Measurements from ENCODE around the gene PDE6G. TPM values are rescaled to one million over a fixed set of nuclear protein-coding genes. Genes with fewer than 3 reads are reported as not detected.
"Not testable (repeated sequence)": the region's sequence is repeated elsewhere in the genome, so short reads cannot be mapped to it uniquely, and the experiment has no call there.

Gene PDE6G
- total and polyA plus RNA-seq, 2 experiments from 2014 or later = 5.5 to 9.0 TPM

DNA sequence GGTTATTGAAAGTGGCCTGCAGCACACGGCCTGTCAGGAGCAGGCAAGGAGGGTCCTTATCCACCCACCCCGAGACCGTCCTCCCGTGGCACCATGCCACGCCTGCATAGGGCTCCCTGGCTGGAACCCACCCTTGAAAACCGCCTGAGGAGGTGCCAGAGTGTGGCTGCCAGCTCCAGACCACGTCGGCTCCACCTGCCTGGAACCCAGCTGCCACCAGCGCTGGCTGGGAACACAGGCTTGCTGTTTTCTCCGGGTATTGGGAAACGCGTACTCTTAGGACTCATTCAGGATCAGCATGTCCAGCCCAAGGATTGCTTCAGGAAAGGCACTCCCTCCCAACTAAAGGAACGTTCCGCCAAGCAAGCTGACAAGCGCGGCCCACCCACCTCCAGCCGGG, 20.6 kb upstream of the PDE6G start:
- H2AFZ ChIP-seq = no peak overlapping the region
- no peaks in the 10 kb centered on the region for H3K9me2 ChIP-seq (ENCODE audit: insufficient read depth)
- peaks cover 3% of the 10 kb centered on the region; the same call in 1 of the 2 replicates for H4K20me1 ChIP-seq (replicated peaks; ENCODE audit: insufficient read depth)
- no peak overlapping the region for H3K4me3 Mint-ChIP-seq
- peaks cover 12% of the 10 kb centered on the region; the same call in 1 of the 2 replicates for H3F3A ChIP-seq (replicated peaks; ENCODE audit: low read depth)
- H3K4me3 ChIP-seq = no peak overlapping the region
- peaks cover 12% of the 10 kb centered on the region for H3K79me2 ChIP-seq (replicated peaks; ENCODE audit: insufficient read depth)
- DNase-seq (ENCODE audit: low spot score) (no peak), ATAC-seq (no peak)
- peaks cover 35% of the 10 kb centered on the region for H3K36me3 Mint-ChIP-seq (ENCODE audit: low read depth)
- no peak overlapping the region for H3K27ac ChIP-seq (ENCODE audit: low read depth)
- peaks cover 7% of the 10 kb centered on the region; the same call in 1 of the 2 replicates for H3K36me3 ChIP-seq (ENCODE audit: insufficient read depth)
- TF ChIP-seq ZNF331 (CRISPR knock-in tag; IDR thresholded peaks at IDR 0.05; ENCODE audit: low read depth) (no peak), JUNB (IDR thresholded peaks at IDR 0.05; ENCODE audit: unreplicated experiment) (no peak), POLR2AphosphoS5 (IDR thresholded peaks at IDR 0.05; ENCODE audit: low read depth) (no peak), NANOG (IDR thresholded peaks at IDR 0.05; ENCODE audit: borderline replicate concordance) (no peak), CREB1 (CRISPR knock-in tag; IDR thresholded peaks at IDR 0.05; ENCODE audit: low read depth) (no peak)
- TF ChIP-seq, protein P1, sequence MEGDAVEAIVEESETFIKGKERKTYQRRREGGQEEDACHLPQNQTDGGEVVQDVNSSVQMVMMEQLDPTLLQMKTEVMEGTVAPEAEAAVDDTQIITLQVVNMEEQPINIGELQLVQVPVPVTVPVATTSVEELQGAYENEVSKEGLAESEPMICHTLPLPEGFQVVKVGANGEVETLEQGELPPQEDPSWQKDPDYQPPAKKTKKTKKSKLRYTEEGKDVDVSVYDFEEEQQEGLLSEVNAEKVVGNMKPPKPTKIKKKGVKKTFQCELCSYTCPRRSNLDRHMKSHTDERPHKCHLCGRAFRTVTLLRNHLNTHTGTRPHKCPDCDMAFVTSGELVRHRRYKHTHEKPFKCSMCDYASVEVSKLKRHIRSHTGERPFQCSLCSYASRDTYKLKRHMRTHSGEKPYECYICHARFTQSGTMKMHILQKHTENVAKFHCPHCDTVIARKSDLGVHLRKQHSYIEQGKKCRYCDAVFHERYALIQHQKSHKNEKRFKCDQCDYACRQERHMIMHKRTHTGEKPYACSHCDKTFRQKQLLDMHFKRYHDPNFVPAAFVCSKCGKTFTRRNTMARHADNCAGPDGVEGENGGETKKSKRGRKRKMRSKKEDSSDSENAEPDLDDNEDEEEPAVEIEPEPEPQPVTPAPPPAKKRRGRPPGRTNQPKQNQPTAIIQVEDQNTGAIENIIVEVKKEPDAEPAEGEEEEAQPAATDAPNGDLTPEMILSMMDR (conservative IDR thresholded peaks at IDR 0.05; ENCODE audit: low read depth in 2 of 2) = no peak
- no peaks in the 10 kb centered on the region for H3K9me3 Mint-ChIP-seq
- no peaks in the 10 kb centered on the region for H3K27me3 ChIP-seq (ENCODE audit: insufficient read depth)
- H3K27ac Mint-ChIP-seq = no peak overlapping the region
- peaks cover 5% of the 10 kb centered on the region; the same call in 2 of the 3 replicates for H3K4me1 Mint-ChIP-seq
- H3K4me2 ChIP-seq = no peak overlapping the region
- H3K4me1 ChIP-seq (ENCODE audit: insufficient read depth) = no peaks in the 10 kb centered on the region
- peaks cover 14% of the 10 kb centered on the region for H3K27me3 Mint-ChIP-seq (ENCODE audit: insufficient read depth, low read depth, poor library complexity)

DNA sequence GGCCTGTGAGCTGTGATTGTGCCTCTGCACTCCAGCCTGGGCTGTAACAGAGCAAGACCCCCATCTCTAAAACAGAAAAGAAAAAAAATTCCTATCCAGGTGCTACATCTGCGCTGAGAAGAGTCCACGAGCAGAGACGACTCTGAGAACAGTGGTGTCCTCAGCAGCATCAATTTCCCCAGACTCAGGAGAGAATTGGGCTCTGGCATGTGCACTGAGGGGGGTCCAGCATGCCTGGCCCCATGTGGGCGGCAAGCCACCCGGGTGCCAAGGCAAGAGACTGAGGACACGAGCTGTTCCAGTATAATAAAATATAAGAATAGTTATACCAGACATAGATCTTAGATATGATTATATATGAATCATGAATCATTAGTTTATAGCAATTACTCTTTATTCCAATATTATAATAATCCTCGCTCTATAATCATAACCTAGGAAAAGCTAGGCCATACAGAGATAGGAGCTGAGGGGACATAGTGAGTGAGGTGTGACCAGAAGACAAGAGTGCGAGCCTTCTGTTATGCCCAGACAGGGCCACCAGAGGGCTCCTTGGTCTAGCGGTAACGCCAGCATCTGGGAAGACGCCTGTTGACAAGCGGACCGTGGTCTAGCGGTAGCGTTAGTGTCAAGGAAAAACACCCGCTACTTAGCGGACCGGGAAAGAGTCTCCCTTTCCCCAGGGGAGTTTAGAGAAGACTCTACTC, 19.3 kb upstream of the PDE6G start:
- H3K27ac Mint-ChIP-seq; H3K9me3 Mint-ChIP-seq; H3K9me2 ChIP-seq (ENCODE audit: insufficient read depth); H3K4me1 ChIP-seq (ENCODE audit: insufficient read depth); H3K4me3 Mint-ChIP-seq; H3K4me3 ChIP-seq; H3K79me2 ChIP-seq (replicated peaks; ENCODE audit: insufficient read depth); H3K4me1 Mint-ChIP-seq; H3K4me2 ChIP-seq; H4K20me1 ChIP-seq (replicated peaks; ENCODE audit: insufficient read depth); H2AFZ ChIP-seq; H3K27me3 ChIP-seq (ENCODE audit: insufficient read depth): not testable (repeated sequence)
- peaks cover 13% of the 10 kb centered on the region for H3K36me3 ChIP-seq (ENCODE audit: insufficient read depth)
- Mint-ChIP-seq H3K27me3 (ENCODE audit: insufficient read depth, low read depth, poor library complexity) (peaks cover 19% of the 10 kb centered on the region), H3K36me3 (ENCODE audit: low read depth) (peaks cover 42% of the 10 kb centered on the region)
- peaks cover 12% of the 10 kb centered on the region; the same call in 1 of the 2 replicates for H3F3A ChIP-seq (replicated peaks; ENCODE audit: low read depth)
- DNase-seq (ENCODE audit: low spot score) (peak; percentile 39), ATAC-seq (peak; percentile 28)
- TF ChIP-seq, protein P1 (conservative IDR thresholded peaks at IDR 0.05; ENCODE audit: low read depth in 2 of 2) = peak; percentile 55 to 56
- H3K27ac ChIP-seq (ENCODE audit: low read depth) = peak overlapping the region; percentile 84

All from GM23338 (cell line).